Measurements from ENCODE around the gene WNT3. TPM values are rescaled to one million over a fixed set of nuclear protein-coding genes. Genes with fewer than 3 reads are reported as not detected.

WNT3 gene
- total RNA-seq, 2 experiments from 2014 or later: 4.9 to 5.1 TPM

DNA sequence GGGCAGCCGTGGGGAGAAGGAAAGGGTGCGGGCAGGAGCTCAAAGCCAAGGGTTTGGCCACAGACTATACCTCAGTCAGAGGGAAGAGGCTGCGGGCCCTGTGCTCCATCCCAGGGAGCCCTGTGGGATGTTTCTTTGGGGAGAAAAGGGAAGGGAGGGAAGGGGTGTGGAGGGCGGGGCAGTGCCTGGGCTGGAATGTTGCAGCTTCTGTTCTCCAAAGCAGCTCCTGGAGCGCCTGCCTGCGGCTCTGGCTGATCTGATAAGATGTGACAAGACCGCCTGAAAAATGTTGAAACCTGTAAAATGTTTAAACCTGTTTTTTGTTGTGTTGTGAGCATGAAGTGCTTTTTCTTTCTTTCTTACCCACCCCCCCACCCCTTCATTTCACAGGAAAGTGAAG is 32.8 kb downstream of the WNT3 start:
- no peak for TF ChIP-seq EZH2phosphoT487 (IDR thresholded peaks at IDR 0.05; ENCODE audit: borderline replicate concordance, low read depth, low read length)
- TF ChIP-seq, protein P1, sequence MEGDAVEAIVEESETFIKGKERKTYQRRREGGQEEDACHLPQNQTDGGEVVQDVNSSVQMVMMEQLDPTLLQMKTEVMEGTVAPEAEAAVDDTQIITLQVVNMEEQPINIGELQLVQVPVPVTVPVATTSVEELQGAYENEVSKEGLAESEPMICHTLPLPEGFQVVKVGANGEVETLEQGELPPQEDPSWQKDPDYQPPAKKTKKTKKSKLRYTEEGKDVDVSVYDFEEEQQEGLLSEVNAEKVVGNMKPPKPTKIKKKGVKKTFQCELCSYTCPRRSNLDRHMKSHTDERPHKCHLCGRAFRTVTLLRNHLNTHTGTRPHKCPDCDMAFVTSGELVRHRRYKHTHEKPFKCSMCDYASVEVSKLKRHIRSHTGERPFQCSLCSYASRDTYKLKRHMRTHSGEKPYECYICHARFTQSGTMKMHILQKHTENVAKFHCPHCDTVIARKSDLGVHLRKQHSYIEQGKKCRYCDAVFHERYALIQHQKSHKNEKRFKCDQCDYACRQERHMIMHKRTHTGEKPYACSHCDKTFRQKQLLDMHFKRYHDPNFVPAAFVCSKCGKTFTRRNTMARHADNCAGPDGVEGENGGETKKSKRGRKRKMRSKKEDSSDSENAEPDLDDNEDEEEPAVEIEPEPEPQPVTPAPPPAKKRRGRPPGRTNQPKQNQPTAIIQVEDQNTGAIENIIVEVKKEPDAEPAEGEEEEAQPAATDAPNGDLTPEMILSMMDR (conservative IDR thresholded peaks at IDR 0.05; ENCODE audit: low read length): no peak
- no TSS peak for BruUV-seq (replicated peaks)
- H3K36me3 ChIP-seq (ENCODE audit: insufficient read depth, low read length): no peaks in the 10 kb centered on the region
- CTCF ChIA-PET (ENCODE audit: unreplicated experiment): interaction anchor here (0.6 kb wide), 1 partner anchor 1084 kb away, joined by 3 read pairs; no protein-coding TSS in a partner anchor
- no peaks in the 10 kb centered on the region for H3K9me3 ChIP-seq (ENCODE audit: low read length)
- H3K9me2 ChIP-seq (ENCODE audit: insufficient read depth, low read length): no peaks in the 10 kb centered on the region
- no peak overlapping the region for H3K4me2 ChIP-seq (ENCODE audit: low read length)
- H3K4me3 ChIP-seq (ENCODE audit: low read depth, low read length, poor library complexity, severe bottlenecking): no peak overlapping the region
- no peak for DNase-seq (ENCODE audit: low spot score)
- H3K27ac ChIP-seq (ENCODE audit: low read depth, low read length, poor library complexity, severe bottlenecking): no peak overlapping the region
- POLR2A ChIA-PET: interaction anchor here (0.7 kb wide), 1 partner anchor 39 kb away, joined by 3 read pairs; no protein-coding TSS in a partner anchor
- H2AFZ ChIP-seq (ENCODE audit: low read length): no peak overlapping the region
- H4K20me1 ChIP-seq (ENCODE audit: insufficient read depth, low read length): no peaks in the 10 kb centered on the region
- peaks cover 7% of the 10 kb centered on the region for H3K4me1 ChIP-seq (ENCODE audit: insufficient read depth, low read length, poor library complexity, severe bottlenecking)
- intact Hi-C loops (cut with micrococcal nuclease; ENCODE audit: unreplicated experiment): no loop called here
- H3K79me2 ChIP-seq (ENCODE audit: insufficient read depth, low read depth, low read length): no peaks in the 10 kb centered on the region

DNA sequence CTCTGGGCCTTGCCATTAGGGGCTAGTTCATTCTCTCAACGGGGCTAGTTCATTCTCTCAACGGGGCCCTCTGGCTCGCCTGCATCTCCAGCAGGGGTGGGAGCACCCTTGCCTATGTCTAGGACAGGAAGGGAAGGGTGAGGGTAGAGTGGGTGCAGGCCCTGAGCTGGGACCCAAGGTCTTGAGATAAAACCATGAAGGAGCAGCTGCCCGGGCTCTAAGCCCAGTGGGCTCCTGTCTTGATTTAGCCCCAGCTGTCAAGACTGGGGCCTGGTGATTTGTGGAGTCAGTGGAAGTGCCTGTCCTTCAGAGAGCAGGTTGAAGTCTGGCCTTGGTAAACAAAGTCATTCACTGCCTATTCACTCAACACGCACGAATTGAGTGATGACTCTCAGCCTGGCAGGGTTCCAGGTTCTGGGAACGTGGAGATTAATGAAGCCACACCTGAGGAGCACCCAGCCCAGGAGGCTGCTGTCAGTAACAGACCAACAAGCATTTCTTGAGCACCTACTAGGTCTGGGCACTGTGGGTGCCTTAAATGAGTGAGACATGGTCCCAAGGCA is 35.4 kb downstream of the WNT3 start:
- H3K4me3 ChIP-seq (ENCODE audit: low read depth, low read length, poor library complexity, severe bottlenecking): no peak overlapping the region
- no peaks in the 10 kb centered on the region for H4K20me1 ChIP-seq (ENCODE audit: insufficient read depth, low read length)
- H2AFZ ChIP-seq (ENCODE audit: low read length): no peak overlapping the region
- ChIA-PET POLR2A (interaction anchor here (0.6 kb wide), 1 partner anchor 8 kb away, joined by 4 read pairs; no protein-coding TSS in a partner anchor), CTCF (ENCODE audit: unreplicated experiment) (no interaction called here)
- H3K27ac ChIP-seq (ENCODE audit: low read depth, low read length, poor library complexity, severe bottlenecking): no peak overlapping the region
- intact Hi-C loops (cut with micrococcal nuclease; ENCODE audit: unreplicated experiment): no loop called here
- H3K9me3 ChIP-seq (ENCODE audit: low read length): no peaks in the 10 kb centered on the region
- TF ChIP-seq EZH2phosphoT487 (IDR thresholded peaks at IDR 0.05; ENCODE audit: borderline replicate concordance, low read depth, low read length): no peak
- TF ChIP-seq, protein P1 (conservative IDR thresholded peaks at IDR 0.05; ENCODE audit: low read length): no peak
- H3K4me2 ChIP-seq (ENCODE audit: low read length): no peak overlapping the region
- H3K9me2 ChIP-seq (ENCODE audit: insufficient read depth, low read length): no peaks in the 10 kb centered on the region
- no peaks in the 10 kb centered on the region for H3K36me3 ChIP-seq (ENCODE audit: insufficient read depth, low read length)
- H3K4me1 ChIP-seq (ENCODE audit: insufficient read depth, low read length, poor library complexity, severe bottlenecking): peaks cover 10% of the 10 kb centered on the region
- no peak for DNase-seq (ENCODE audit: low spot score)
- no peaks in the 10 kb centered on the region for H3K79me2 ChIP-seq (ENCODE audit: insufficient read depth, low read depth, low read length)
- BruUV-seq (replicated peaks): no TSS peak

DNA sequence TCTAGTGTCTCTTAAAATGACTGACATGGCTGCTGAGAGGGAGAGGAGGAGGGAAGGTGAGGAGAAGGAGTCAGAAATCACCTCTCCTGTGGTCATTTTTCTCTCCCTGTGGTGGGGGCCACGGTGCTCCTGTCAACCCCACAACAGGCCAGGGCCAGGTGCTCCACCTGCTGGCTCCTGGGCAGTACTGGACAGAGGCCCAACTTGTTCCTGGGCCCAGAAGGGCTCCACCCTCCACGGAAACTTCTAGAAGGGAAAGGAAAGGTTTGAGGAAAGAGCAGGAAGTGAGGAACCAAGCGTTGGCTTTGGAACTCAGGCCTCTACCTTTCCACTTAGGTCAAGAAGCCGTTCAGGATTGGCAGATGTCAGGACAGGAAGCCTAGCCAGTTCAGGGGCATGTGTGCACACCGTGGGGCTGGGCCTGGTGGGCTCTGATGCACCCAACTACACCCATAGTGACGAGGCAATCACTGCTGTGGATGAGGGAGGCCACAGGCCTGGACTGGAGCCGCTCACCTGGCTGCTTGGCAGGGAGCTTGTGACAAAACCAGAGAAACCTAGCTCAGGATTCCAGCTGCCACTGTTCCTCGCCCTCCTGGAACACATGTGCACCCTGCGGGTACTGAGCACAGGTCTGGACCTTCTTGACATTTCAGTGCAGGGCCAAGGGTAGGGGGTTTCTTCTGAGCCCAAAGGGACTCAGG is 36.1 kb downstream of the WNT3 start:
- Histone ChIP-seq H4K20me1 (ENCODE audit: insufficient read depth, low read length) (no peaks in the 10 kb centered on the region), H3K9me3 (ENCODE audit: low read length) (no peaks in the 10 kb centered on the region), H3K4me1 (ENCODE audit: insufficient read depth, low read length, poor library complexity, severe bottlenecking) (peaks cover 10% of the 10 kb centered on the region), H3K4me2 (ENCODE audit: low read length) (no peak overlapping the region), H3K4me3 (ENCODE audit: low read depth, low read length, poor library complexity, severe bottlenecking) (no peak overlapping the region), H3K9me2 (ENCODE audit: insufficient read depth, low read length) (no peaks in the 10 kb centered on the region), H2AFZ (ENCODE audit: low read length) (0 out of 2 replicates have a peak overlapping the region, but pooled peaks have one; percentile 11), H3K36me3 (ENCODE audit: insufficient read depth, low read length) (no peaks in the 10 kb centered on the region), H3K79me2 (ENCODE audit: insufficient read depth, low read depth, low read length) (no peaks in the 10 kb centered on the region), H3K27ac (ENCODE audit: low read depth, low read length, poor library complexity, severe bottlenecking) (no peak overlapping the region)
- DNase-seq (ENCODE audit: low spot score): peak; percentile 77
- CTCF ChIA-PET (ENCODE audit: unreplicated experiment): no interaction called here
- TF ChIP-seq EZH2phosphoT487 (IDR thresholded peaks at IDR 0.05; ENCODE audit: borderline replicate concordance, low read depth, low read length): no peak
- TF ChIP-seq, protein P1 (conservative IDR thresholded peaks at IDR 0.05; ENCODE audit: low read length): peak; percentile 80
- POLR2A ChIA-PET: no interaction called here
- intact Hi-C loops (cut with micrococcal nuclease; ENCODE audit: unreplicated experiment): no loop called here
- no TSS peak for BruUV-seq (replicated peaks)
